Measurements from ENCODE around the gene RAB43.

Gene RAB43

GRCh38 chr3:129039271-129040038, 82.1 kb downstream of the RAB43 start:
- no peak for DNase-seq (ENCODE audit: low read depth in 4 of 4, low spot score in 1 of 4)

- DNase-seq (ENCODE audit: low read depth in 4 of 4, low spot score in 1 of 4): no peak
These were observed 83.3 kb downstream of the RAB43 start for GRCh38 chr3:129038121-129038855.

All from stimulated activated CD4-positive, alpha-beta T cell treated with anti-CD3 and anti-CD28 coated beads, Interleukin-1b, Interleukin-23, amount 100 ng/mL, for 24 hours (primary cell).